ENCODE results near the gene CEP164.

Gene CEP164

GRCh38 chr11:117327567-117328374 is at the start of gene CEP164:
Gene CEP164 (plus strand): TSS chr11:117327854. CDS start chr11:117338587, 10,733 bp downstream.
- Histone ChIP-seq H3K4me3 (ENCODE audit: low read depth in 1 of 2, low read length in 2 of 2) (peak within 1 kb of the TSS; percentile 75 to 93), H3K9me3 (ENCODE audit: control insufficient read depth in 1 of 2, low read length in 2 of 2) (no peaks in the 10 kb centered on the region), H3K36me3 (ENCODE audit: control insufficient read depth in 1 of 2, insufficient read depth in 2 of 2, low read length in 2 of 2) (peaks cover 0 to 8% of the 10 kb centered on the region in 2 donors), H3K4me1 (ENCODE audit: control insufficient read depth in 1 of 2, insufficient read depth in 2 of 2, low read length in 2 of 2) (peaks cover 8 to 13% of the 10 kb centered on the region in 2 donors), H3K27me3 (ENCODE audit: low read depth, low read length) (no peaks in the 10 kb centered on the region), H3K27ac (ENCODE audit: low read length) (peak within 1 kb of the TSS; percentile 78)

DNA sequence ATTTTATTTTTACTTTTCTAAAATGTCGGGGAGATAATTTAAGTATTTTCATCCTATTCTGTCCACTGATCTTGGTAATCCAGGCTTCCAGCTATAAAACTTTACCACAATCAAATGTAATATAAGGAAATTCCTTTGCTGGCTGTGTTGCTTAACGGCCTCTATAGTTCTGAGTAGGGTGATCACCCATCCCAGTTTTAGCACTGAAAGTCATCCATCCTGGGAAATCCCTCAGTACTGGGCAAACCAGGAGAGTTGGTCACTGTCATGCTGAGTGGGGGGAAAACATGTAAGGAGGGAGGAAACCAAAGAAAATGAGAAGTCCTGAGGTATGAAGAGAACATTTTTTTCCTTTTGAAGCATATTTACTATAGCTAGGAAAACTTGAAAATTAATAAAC is 49.3 kb upstream of the CEP164 start:
- Histone ChIP-seq H3K9me3 (ENCODE audit: control insufficient read depth in 1 of 2, low read length in 2 of 2) (no peaks in the 10 kb centered on the region), H3K36me3 (ENCODE audit: control insufficient read depth in 1 of 2, insufficient read depth in 2 of 2, low read length in 2 of 2) (peaks cover 34 to 41% of the 10 kb centered on the region in 2 donors), H3K4me1 (ENCODE audit: control insufficient read depth in 1 of 2, insufficient read depth in 2 of 2, low read length in 2 of 2) (no peaks in the 10 kb centered on the region), H3K4me3 (ENCODE audit: low read depth in 1 of 2, low read length in 2 of 2) (no peak overlapping the region), H3K27ac (ENCODE audit: low read length) (no peak overlapping the region), H3K27me3 (ENCODE audit: low read depth, low read length) (no peaks in the 10 kb centered on the region)

DNA sequence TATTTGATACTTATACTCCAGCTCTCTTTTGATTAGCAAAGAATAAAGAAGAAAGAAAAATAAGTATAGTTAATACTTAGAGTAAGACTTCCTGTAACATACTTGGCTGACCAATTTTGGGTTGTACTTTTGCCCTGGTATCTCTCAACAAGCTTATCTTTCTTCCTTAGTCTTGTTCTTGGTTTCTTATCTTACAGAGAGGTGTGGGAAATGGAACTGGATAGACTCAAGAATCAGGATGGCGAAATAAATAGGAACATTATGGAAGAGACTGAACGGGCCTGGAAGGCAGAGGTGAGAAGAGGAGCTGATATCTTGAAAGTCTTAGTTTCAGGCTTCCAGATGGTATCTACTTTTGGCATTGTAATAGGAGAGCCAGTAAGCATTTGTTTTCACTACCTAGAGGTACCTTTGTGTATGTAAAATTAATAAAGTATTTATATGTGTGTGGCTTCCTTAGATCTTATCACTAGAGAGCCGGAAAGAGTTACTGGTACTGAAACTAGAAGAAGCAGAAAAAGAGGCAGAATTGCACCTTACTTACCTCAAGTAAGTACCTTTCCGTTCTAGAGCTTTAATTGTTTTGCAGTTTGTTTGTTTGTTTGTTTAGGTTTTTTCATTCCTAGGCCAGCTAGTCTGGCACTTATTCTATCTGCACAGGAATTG is 47.8 kb upstream of the CEP164 start:
- H3K9me3 ChIP-seq (ENCODE audit: control insufficient read depth in 1 of 2, low read length in 2 of 2), result no peaks in the 10 kb centered on the region
- H3K4me3 ChIP-seq (ENCODE audit: low read depth in 1 of 2, low read length in 2 of 2), result no peak overlapping the region
- no peaks in the 10 kb centered on the region for H3K4me1 ChIP-seq (ENCODE audit: control insufficient read depth in 1 of 2, insufficient read depth in 2 of 2, low read length in 2 of 2)
- peaks cover 43 to 44% of the 10 kb centered on the region in 2 donors for H3K36me3 ChIP-seq (ENCODE audit: control insufficient read depth in 1 of 2, insufficient read depth in 2 of 2, low read length in 2 of 2)
- H3K27me3 ChIP-seq (ENCODE audit: low read depth, low read length), result no peaks in the 10 kb centered on the region
- no peak overlapping the region for H3K27ac ChIP-seq (ENCODE audit: low read length)

GRCh38 chr11:117281159-117281558 is 46.5 kb upstream of the CEP164 start:
- H3K4me3 ChIP-seq (ENCODE audit: low read depth in 1 of 2, low read length in 2 of 2), result no peak overlapping the region
- H3K27ac ChIP-seq (ENCODE audit: low read length), result no peak overlapping the region
- no peaks in the 10 kb centered on the region for H3K9me3 ChIP-seq (ENCODE audit: control insufficient read depth in 1 of 2, low read length in 2 of 2)
- no peaks in the 10 kb centered on the region for H3K4me1 ChIP-seq (ENCODE audit: control insufficient read depth in 1 of 2, insufficient read depth in 2 of 2, low read length in 2 of 2)
- H3K36me3 ChIP-seq (ENCODE audit: control insufficient read depth in 1 of 2, insufficient read depth in 2 of 2, low read length in 2 of 2), result peaks cover 45 to 51% of the 10 kb centered on the region in 2 donors
- H3K27me3 ChIP-seq (ENCODE audit: low read depth, low read length), result no peaks in the 10 kb centered on the region

- no peaks in the 10 kb centered on the region for H3K4me1 ChIP-seq (ENCODE audit: control insufficient read depth in 1 of 2, insufficient read depth in 2 of 2, low read length in 2 of 2)
- H3K27me3 ChIP-seq (ENCODE audit: low read depth, low read length), result no peaks in the 10 kb centered on the region
- no peak overlapping the region for H3K4me3 ChIP-seq (ENCODE audit: low read depth in 1 of 2, low read length in 2 of 2)
- H3K36me3 ChIP-seq (ENCODE audit: control insufficient read depth in 1 of 2, insufficient read depth in 2 of 2, low read length in 2 of 2), result peaks cover 50 to 56% of the 10 kb centered on the region in 2 donors
- H3K9me3 ChIP-seq (ENCODE audit: control insufficient read depth in 1 of 2, low read length in 2 of 2), result no peaks in the 10 kb centered on the region
- H3K27ac ChIP-seq (ENCODE audit: low read length), result peak overlapping the region; percentile 39
Observed at GRCh38 chr11:117281869-117282268, 45.8 kb upstream of the CEP164 start.

DNA sequence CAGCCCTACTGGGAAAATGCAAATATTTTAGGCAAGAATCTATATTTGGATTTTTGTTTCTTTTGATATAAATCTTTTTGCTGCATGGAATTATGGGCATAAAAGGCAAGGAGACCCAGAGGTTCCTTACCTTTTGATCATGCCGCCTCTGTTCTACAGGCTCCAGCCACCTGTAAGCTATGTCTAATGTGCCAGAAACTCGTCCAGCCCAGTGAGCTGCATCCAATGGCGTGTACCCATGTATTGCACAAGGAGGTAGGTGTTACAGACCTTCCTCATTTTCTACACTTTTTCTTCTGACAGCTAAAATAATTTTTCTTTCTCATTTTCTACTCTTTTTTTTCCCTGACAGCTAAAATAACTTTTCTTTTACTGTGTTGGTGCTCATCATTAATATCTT is 44.7 kb upstream of the CEP164 start:
- Histone ChIP-seq H3K4me3 (ENCODE audit: low read depth in 1 of 2, low read length in 2 of 2) (no peak overlapping the region), H3K36me3 (ENCODE audit: control insufficient read depth in 1 of 2, insufficient read depth in 2 of 2, low read length in 2 of 2) (peaks cover 56 to 63% of the 10 kb centered on the region in 2 donors), H3K27me3 (ENCODE audit: low read depth, low read length) (no peaks in the 10 kb centered on the region), H3K9me3 (ENCODE audit: control insufficient read depth in 1 of 2, low read length in 2 of 2) (no peaks in the 10 kb centered on the region), H3K4me1 (ENCODE audit: control insufficient read depth in 1 of 2, insufficient read depth in 2 of 2, low read length in 2 of 2) (no peaks in the 10 kb centered on the region), H3K27ac (ENCODE audit: low read length) (no peak overlapping the region)

DNA sequence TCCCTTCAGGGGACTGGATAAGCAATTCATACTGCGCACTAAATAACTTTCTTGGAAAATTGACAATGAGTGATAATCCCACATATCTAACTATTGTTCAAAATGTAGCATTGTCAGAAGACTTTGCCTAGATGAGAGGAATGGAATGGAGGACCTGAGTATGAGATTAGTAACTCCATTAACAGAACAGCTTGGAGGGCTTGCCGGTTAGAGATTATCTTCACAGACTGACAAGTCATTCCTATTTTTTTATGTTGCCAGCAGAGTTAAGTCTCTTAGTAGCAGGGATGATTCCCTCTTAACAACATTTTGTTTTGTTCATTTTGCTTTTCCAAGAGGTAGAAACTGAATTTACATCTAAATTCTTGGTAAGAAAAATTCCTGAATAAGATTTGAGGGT is 43.6 kb upstream of the CEP164 start:
- H3K27ac ChIP-seq (ENCODE audit: low read length), result no peak overlapping the region
- H3K36me3 ChIP-seq (ENCODE audit: control insufficient read depth in 1 of 2, insufficient read depth in 2 of 2, low read length in 2 of 2), result peaks cover 62 to 73% of the 10 kb centered on the region in 2 donors
- no peaks in the 10 kb centered on the region for H3K9me3 ChIP-seq (ENCODE audit: control insufficient read depth in 1 of 2, low read length in 2 of 2)

DNA sequence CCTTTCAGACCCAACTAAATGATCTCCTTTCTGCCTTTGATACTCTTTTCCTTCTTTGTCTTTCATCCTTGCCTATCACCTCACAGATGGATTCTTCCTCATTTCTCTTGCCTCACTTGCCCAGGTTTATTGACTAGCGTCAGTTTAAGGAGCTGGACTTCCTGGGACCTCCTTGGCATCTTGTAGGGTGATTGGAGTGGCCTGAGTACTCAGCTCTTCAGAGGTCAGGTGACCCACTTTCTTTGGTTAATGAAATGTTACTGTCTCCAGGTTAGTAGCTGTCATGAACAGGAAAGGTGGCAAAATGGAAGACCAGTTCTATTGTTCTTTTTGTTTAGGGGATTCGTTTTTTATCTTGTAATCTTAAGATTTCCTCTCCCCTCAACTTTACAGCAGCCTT is 41.1 kb upstream of the CEP164 start:
- Histone ChIP-seq H3K9me3 (ENCODE audit: control insufficient read depth in 1 of 2, low read length in 2 of 2) (no peaks in the 10 kb centered on the region), H3K36me3 (ENCODE audit: control insufficient read depth in 1 of 2, insufficient read depth in 2 of 2, low read length in 2 of 2) (peaks cover 71 to 79% of the 10 kb centered on the region in 2 donors), H3K4me1 (ENCODE audit: control insufficient read depth in 1 of 2, insufficient read depth in 2 of 2, low read length in 2 of 2) (no peaks in the 10 kb centered on the region), H3K4me3 (ENCODE audit: low read depth in 1 of 2, low read length in 2 of 2) (no peak overlapping the region), H3K27me3 (ENCODE audit: low read depth, low read length) (no peaks in the 10 kb centered on the region), H3K27ac (ENCODE audit: low read length) (no peak overlapping the region)

More for the DNA sequence above, 43.6 kb upstream of the CEP164 start:
- Histone ChIP-seq H3K27me3 (ENCODE audit: low read depth, low read length) (no peaks in the 10 kb centered on the region), H3K4me3 (ENCODE audit: low read depth in 1 of 2, low read length in 2 of 2) (no peak overlapping the region), H3K4me1 (ENCODE audit: control insufficient read depth in 1 of 2, insufficient read depth in 2 of 2, low read length in 2 of 2) (no peaks in the 10 kb centered on the region)

DNA sequence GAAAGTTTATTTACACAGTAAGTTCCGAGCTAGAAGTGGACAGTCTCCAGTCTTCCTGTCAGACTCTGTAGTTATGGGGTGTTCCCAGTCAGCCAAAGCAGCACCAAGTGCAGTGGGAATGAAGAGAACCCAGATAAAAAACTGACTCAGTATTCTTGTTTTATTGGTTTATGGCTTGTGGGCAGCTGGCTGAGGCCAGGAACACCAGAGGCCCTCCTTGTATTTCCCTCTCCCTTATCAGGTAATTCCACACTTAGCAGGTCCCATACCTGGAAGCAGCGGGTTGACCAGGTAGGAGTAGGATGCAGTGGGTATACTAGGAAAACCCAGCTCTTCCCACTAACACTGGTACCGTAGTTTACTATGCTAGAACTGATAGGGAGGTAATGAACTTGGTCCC is 40.0 kb upstream of the CEP164 start:
- Histone ChIP-seq H3K4me1 (ENCODE audit: control insufficient read depth in 1 of 2, insufficient read depth in 2 of 2, low read length in 2 of 2) (no peaks in the 10 kb centered on the region), H3K27ac (ENCODE audit: low read length) (no peak overlapping the region), H3K27me3 (ENCODE audit: low read depth, low read length) (no peaks in the 10 kb centered on the region), H3K4me3 (ENCODE audit: low read depth in 1 of 2, low read length in 2 of 2) (no peak overlapping the region), H3K9me3 (ENCODE audit: control insufficient read depth in 1 of 2, low read length in 2 of 2) (no peaks in the 10 kb centered on the region), H3K36me3 (ENCODE audit: control insufficient read depth in 1 of 2, insufficient read depth in 2 of 2, low read length in 2 of 2) (peaks cover 64 to 72% of the 10 kb centered on the region in 2 donors)

DNA sequence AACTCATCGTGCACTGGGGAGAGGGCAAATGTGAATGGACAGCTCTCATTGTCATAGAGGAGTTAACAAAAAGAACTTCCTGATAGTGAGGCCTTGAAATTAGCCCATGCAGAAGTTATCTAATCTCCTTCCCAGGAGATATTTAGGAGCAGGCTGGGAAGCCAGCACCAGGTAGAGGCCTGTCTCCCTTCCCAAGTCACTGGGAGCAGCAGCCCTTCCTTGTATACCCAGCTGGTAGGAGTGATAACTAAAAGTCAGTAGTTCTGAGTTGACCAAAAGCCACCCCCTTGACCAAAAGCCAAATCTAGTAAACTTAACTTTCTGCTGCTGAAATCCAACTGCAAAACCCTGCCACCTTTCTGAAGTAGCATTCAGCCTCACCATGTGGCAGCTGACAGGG is 37.9 kb upstream of the CEP164 start:
- Histone ChIP-seq H3K27me3 (ENCODE audit: low read depth, low read length) (no peaks in the 10 kb centered on the region), H3K4me3 (ENCODE audit: low read depth in 1 of 2, low read length in 2 of 2) (no peak overlapping the region), H3K27ac (ENCODE audit: low read length) (no peak overlapping the region), H3K36me3 (ENCODE audit: control insufficient read depth in 1 of 2, insufficient read depth in 2 of 2, low read length in 2 of 2) (peaks cover 50 to 70% of the 10 kb centered on the region in 2 donors), H3K9me3 (ENCODE audit: control insufficient read depth in 1 of 2, low read length in 2 of 2) (no peaks in the 10 kb centered on the region), H3K4me1 (ENCODE audit: control insufficient read depth in 1 of 2, insufficient read depth in 2 of 2, low read length in 2 of 2) (no peaks in the 10 kb centered on the region)

DNA sequence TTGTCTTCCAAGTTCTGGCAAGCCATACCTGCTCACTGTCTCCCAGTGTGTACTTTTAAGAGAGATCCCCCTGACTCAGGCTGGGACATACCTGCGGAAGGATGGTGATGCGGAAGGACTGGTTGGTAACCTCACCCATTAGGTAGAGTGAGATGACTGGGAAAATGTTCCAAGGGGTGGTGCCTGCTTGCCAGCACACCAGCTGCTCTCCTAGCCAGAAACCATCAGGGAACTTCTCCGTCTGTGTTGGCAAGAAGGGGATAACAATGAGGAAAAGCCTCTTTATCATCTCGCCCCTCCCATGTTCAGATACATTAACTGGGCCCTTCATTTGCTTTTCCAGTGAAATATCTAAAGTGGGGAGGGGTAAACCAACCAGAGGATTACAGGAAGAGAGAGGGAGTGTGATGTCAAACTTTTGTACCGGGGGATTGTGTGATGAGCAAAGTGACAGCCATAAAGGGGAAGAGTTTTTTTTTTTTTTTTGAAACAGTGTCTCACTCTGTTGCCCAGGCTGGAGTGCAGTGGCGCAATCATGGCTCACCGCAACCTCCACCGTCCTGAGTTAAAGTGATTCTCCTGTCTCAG is 36.8 kb upstream of the CEP164 start, which contains the start of gene BACE1-AS:
TSS of gene BACE1-AS (plus strand) at position 538 of the 588 bp plus-strand sequence.
- Histone ChIP-seq H3K27ac (ENCODE audit: low read length) (no peak within 1 kb of the TSS), H3K9me3 (ENCODE audit: control insufficient read depth in 1 of 2, low read length in 2 of 2) (no peaks in the 10 kb centered on the region), H3K36me3 (ENCODE audit: control insufficient read depth in 1 of 2, insufficient read depth in 2 of 2, low read length in 2 of 2) (peaks cover 41 to 63% of the 10 kb centered on the region in 2 donors), H3K4me1 (ENCODE audit: control insufficient read depth in 1 of 2, insufficient read depth in 2 of 2, low read length in 2 of 2) (no peaks in the 10 kb centered on the region), H3K27me3 (ENCODE audit: low read depth, low read length) (no peaks in the 10 kb centered on the region), H3K4me3 (ENCODE audit: low read depth in 1 of 2, low read length in 2 of 2) (no peak within 1 kb of the TSS)

Data from muscle layer of duodenum (tissue), 2 donors.